Prostate gland (tissue), 2 donors: ENCODE results near the gene HTR1E.

Source experiments
- CTCF ChIP-seq, 4 experiments: fragments of 200-600 bp in 2 of 4; fragments of 450-650 bp in 2 of 4; sonication (generic) in 2 of 4; IDR thresholded peaks; 1 replicate in 3 of 4; 2 replicates in 1 of 4; pipeline ENCODE4 v1.5.1; 2016 to 2019; ENCODE audit warnings: antibody characterized with exemption in 4 of 4, mild to moderate bottlenecking in 2 of 4, moderate library complexity in 2 of 4
- POLR2AphosphoS5 ChIP-seq: sonication (generic); formaldehyde crosslinking; IDR thresholded peaks from one replicate; pipeline ENCODE4 v1.6.1; 2017; ENCODE audit warnings: antibody characterized with exemption

GRCh38 chr6:86888301-86888700, 49.0 kb upstream of the HTR1E start:
- TF ChIP-seq CTCF (IDR thresholded peaks at IDR 0.05): no peak
- no peak for TF ChIP-seq POLR2AphosphoS5
